OCI-LY7 (cell line): Measurements from ENCODE around the gene ADAMTSL4.

ENCODE experiments used
- CTCF ChIP-seq: fragments of 200-600 bp; sonication (generic); conservative IDR thresholded peaks from 2 replicates; pipeline ENCODE4 v1.5.1; 2014; ENCODE audit warnings: mild to moderate bottlenecking, antibody characterized with exemption, low read length, moderate library complexity, mixed read lengths
- EZH2phosphoT487 ChIP-seq: fragments of 200-600 bp; sonication (generic); IDR thresholded peaks from 2 replicates; pipeline ENCODE4 v1.6.1; 2018; ENCODE audit warnings: low read depth, borderline replicate concordance, mild to moderate bottlenecking, mixed run types, antibody characterized with exemption, low read length, moderate library complexity, mixed read lengths

- TF ChIP-seq CTCF: no peak
- no peak for TF ChIP-seq EZH2phosphoT487
These were observed 27.8 kb upstream of the ADAMTSL4 start for GRCh38 chr1:150521196-150521968.
